OCI-LY3 (cell line): ENCODE results near the gene PRMT3.

Source experiments
- CTCF ChIP-seq: fragments of 200-600, 300-600 bp; sonication (generic); IDR thresholded peaks from 2 replicates; pipeline ENCODE4 v1.5.1; 2014; ENCODE audit warnings: antibody characterized with exemption, low read length, low read depth
- EZH2phosphoT487 ChIP-seq: fragments of 200-600 bp; shearing (Covaris generic); IDR thresholded peaks from 2 replicates; pipeline ENCODE4 v1.6.1; 2018; ENCODE audit warnings: antibody characterized with exemption, mixed run types, low read depth

- TF ChIP-seq CTCF (no peak), EZH2phosphoT487 (no peak)
These were observed 66.3 kb downstream of the PRMT3 start for GRCh38 chr11:20453657-20454316.
